ENCODE results near the gene FBXO41.

Gene FBXO41

GRCh38 chr2:73244580-73244979 is 39.7 kb downstream of the FBXO41 start:
- Histone ChIP-seq H3K27me3 (ENCODE audit: insufficient read depth, poor library complexity, severe bottlenecking) (no peaks in the 10 kb centered on the region), H3K27ac (replicated peaks) (no peak overlapping the region), H3K4me3 (replicated peaks; ENCODE audit: insufficient read depth, low read length) (no peak overlapping the region)
- DNase-seq (ENCODE audit: low read depth in 1 of 2, low spot score in 1 of 2) = no peak
- TF ChIP-seq SPI1 (IDR thresholded peaks at IDR 0.05; ENCODE audit: borderline replicate concordance, low read depth) (no peak), REST (IDR thresholded peaks at IDR 0.05; ENCODE audit: insufficient replicate concordance, low read depth) (no peak), POLR2AphosphoS5 (IDR thresholded peaks at IDR 0.05; ENCODE audit: low read depth) (no peak), CTCF (IDR thresholded peaks at IDR 0.05; ENCODE audit: insufficient read depth, low read length) (no peak), GABPA (IDR thresholded peaks at IDR 0.05; ENCODE audit: low read depth) (no peak)

GRCh38 chr2:73243884-73244570 is 40.3 kb downstream of the FBXO41 start:
- no peak overlapping the region for H3K27ac ChIP-seq (replicated peaks)

More at GRCh38 chr2:73243884-73244570, 40.3 kb downstream of the FBXO41 start:
- Histone ChIP-seq H3K27me3 (ENCODE audit: insufficient read depth, poor library complexity, severe bottlenecking) (no peaks in the 10 kb centered on the region), H3K4me3 (replicated peaks; ENCODE audit: insufficient read depth, low read length) (no peak overlapping the region)
- TF ChIP-seq SPI1 (IDR thresholded peaks at IDR 0.05; ENCODE audit: borderline replicate concordance, low read depth) (no peak), POLR2AphosphoS5 (IDR thresholded peaks at IDR 0.05; ENCODE audit: low read depth) (no peak), GABPA (IDR thresholded peaks at IDR 0.05; ENCODE audit: low read depth) (no peak), CTCF (IDR thresholded peaks at IDR 0.05; ENCODE audit: insufficient read depth, low read length) (no peak), REST (IDR thresholded peaks at IDR 0.05; ENCODE audit: insufficient replicate concordance, low read depth) (no peak)
- no peak for DNase-seq (ENCODE audit: low read depth in 1 of 2, low spot score in 1 of 2)

Measured in HL-60 (cell line).